Measurements from ENCODE around the gene HAUS8. TPM values are rescaled to one million over a fixed set of nuclear protein-coding genes. Genes with fewer than 3 reads are reported as not detected.
"Not testable (repeated sequence)": the region's sequence is repeated elsewhere in the genome, so short reads cannot be mapped to it uniquely, and the experiment has no call there.

The HAUS8 gene
- polyA plus RNA-seq, 1 donor, result 9.1 TPM

DNA sequence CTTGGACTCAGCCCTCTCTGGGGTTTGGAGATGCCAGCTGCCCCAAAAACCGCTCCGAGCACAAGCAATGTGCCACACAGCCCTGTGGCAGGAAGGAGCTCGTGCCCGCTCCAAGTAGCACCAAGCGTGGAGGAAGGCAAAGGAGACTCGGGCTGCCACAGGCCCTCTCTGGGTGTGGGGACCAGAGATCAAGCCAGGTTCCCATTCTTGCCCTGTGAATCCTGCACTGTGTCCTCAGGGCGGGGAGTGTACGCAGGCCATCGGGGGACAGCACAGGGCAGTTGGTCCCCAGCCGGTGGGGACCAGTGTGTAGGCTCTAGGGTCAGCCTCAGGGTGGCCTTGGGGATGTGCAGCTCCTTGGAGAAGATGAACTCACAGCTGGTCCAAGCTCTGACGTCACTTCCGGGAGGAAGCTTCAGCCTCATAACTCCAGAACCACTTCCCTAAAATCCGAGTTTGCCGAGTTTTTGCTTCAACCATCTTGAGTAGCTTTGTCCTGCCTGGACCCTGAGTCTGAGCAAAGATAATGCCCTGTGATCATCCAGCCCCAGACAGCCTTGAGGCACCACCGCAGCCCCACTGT is 39.3 kb downstream of the HAUS8 start:
- DNase-seq (ENCODE audit: low read depth), result no peak

DNA sequence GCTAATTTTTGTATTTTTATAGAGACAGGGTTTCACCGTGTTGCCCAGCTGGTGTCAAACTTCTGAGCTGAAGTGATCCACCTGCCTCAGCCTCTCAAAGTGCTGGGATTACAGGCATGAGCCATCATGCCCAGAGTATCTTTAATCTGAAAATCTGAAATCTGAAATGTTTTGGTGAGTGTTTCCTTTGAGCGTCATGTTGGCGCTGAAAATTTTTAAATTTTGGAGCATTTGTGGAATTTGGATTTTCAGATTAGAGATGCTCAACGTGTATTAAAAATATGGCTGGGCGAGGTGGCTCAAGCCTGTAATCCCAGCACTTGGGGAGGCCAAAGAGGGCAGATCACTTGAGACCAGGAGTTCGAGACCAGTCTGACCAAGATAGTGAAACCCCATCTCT is 43.5 kb downstream of the HAUS8 start:
- DNase-seq (ENCODE audit: low read depth), result no peak

DNA sequence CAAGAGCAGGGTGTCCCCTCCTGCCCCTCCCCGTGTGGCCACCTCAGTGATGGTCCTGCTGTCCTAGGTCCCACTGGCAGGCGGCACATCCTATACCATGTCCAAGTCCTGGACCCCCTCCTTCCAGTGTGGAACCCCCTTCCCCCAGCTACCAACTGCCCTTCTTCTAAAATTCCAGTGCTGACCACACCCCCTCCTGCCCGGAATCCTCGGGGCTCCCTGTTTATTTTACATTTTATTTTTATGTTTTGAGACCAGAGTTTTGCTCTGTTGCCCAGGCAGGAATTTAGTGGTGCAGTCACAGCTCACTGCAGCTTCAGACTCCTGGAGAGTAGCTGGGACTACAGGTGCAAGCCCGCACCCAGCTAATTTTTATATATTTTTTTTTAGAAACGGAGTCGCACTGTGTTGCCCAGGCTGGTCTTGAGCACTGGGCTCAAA is 47.7 kb downstream of the HAUS8 start:
- no peak for DNase-seq (ENCODE audit: low read depth)

DNA sequence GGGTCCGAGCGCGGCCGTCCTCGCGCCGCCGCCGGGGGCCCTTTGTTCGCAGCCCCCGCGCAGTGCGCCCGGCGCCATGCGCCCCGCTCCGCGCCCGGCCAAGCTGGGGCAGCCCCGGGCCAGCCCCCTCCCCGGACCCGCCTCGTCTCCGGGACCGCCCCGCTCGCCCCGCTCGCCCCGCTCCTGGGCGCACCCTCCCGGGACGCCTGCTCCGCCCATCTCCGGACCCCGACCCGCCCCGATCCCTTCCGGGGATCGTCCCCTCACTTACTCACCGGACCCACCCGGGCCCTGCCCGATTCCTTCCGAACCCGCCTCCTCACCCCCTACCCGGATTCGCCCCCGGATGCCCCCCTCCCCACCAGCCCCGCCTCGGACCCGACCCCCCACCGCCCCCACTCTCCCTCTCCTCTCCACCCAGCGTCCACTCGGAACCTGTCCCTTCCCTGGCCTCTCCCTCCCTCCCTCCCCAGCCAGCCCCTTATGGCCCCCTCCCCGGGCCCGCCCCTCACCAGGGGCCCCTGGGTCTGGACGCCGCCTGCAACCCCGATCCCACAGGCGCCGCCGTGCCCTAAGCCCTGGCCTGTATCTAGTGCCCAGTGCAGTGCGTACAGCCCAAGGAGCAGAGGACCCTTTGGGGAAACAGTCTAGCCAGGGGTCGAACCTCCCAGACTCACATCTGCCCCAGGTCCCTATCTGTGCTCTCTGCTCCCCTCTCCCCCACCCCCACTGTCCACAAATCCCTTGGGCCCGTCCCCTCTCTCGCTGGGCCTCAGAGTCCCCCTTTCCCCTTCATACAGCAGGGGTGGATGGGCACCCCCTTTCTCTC is 48.3 kb downstream of the HAUS8 start, which contains the start of gene CPAMD8:
CPAMD8 (minus strand) TSS at position 105 of the 829 bp plus-strand sequence. CDS start 168 bp downstream, outside the sequence.
- DNase-seq (ENCODE audit: low read depth), result no peak

DNA sequence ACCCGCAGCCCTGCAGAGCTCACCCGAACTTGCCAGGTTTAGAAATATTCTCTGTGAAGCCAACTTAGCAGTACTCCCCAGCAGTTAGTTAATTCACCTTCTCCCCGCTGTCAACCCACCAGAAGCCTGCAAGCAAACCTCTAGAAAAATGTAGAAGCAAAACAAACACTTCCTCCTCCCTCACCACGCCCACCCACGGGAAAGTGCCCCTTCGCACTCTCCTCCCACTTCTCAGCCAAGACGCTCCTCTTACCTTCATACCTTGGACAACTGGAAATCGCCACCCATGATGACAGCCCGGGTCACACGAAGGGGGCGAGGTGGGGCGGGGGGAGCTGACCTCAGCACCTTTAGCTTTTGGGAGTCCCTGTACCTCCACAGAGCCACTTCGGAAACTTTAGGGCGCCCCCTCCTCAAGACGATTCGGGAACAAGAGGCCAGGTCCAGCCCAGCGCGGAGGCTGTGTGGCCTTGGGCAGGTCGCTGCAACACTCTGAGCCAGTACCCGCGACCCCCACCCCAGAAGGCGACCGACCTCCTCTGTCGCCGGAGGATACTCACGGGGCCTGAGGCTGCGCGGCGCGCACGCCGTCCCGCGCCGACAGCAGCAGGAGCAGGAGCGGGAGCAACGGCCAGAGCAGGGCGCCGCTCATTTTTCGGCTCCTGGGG is 49.1 kb downstream of the HAUS8 start:
- no peak for DNase-seq (ENCODE audit: low read depth)

DNA sequence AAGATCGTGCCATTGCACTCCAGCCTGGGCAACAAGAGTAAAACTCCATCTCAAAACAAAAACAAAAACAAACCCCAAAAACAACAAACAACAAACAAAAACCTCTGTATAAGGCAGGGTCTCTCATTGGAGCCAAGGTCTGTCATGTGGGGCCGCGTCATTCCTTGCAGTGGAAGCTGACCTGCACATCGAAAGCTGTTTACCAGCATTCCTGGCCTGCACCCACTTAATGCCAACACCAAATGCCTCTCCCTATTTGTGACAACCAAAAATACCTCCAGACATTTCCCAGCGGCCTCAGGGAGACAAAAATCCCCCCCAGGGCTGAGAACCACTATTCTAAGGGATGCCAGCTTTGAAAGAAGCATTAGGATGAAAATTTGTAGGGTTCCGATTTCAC is 49.9 kb downstream of the HAUS8 start:
- DNase-seq (ENCODE audit: low read depth), result no peak

DNA sequence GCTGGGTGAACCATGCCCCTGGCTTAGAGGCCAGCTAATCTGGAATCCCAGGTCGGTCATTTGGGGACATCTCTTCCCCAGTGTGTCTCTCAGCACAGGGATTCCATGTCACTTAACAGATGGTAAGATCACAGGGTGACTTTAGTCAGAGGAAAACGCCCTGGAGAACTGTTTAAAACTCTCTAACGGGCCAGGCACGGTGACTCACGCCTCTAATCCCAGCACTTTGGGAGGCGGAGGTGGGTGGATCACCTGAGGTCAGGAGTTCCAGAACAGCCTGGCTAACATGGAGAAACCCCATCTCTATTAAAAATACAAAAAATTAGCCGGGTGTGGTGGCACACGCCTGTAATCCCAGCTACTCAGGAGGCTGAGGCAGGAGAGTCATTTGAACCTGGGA is 50.3 kb downstream of the HAUS8 start:
- not testable (repeated sequence) for DNase-seq (ENCODE audit: low read depth)

DNA sequence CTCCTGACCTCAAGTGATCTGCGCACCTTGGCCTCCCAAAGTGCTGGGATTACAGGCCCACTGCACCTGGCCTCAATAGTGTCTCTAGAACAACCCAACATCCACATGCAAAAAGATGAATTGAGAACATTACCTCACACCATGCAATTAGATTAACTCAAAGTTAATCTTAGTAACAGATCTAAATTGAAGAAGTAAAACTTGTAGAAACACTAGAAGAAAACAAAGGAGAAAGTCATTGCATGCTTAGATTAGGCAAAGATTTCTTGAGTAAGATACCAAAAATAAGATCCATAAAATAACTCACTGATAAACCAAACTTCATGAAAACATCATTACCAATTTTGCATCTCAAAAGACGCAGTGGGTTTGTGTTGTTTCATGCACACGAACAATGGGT is 51.4 kb downstream of the HAUS8 start:
- DNase-seq (ENCODE audit: low read depth), result no peak

DNA sequence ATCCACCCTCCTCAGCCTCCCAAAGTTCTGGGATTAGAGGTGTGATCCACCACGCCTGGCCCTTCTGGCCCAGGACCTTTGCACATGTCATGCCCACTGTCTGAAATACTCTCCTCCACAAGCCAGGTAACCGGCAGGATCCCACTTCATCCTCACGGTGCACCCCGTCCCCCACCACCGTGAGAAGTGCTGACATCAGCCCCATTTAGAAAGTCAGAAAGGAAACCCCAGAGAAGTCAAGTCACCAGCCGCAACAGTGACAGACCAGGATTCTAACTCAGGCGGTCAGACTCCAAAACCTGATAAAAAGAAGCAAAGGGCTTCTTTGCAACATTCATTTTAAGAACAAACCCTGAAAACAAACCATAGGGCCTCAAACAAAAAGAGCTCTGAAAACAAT is 52.5 kb downstream of the HAUS8 start:
- no peak for DNase-seq (ENCODE audit: low read depth)

DNA sequence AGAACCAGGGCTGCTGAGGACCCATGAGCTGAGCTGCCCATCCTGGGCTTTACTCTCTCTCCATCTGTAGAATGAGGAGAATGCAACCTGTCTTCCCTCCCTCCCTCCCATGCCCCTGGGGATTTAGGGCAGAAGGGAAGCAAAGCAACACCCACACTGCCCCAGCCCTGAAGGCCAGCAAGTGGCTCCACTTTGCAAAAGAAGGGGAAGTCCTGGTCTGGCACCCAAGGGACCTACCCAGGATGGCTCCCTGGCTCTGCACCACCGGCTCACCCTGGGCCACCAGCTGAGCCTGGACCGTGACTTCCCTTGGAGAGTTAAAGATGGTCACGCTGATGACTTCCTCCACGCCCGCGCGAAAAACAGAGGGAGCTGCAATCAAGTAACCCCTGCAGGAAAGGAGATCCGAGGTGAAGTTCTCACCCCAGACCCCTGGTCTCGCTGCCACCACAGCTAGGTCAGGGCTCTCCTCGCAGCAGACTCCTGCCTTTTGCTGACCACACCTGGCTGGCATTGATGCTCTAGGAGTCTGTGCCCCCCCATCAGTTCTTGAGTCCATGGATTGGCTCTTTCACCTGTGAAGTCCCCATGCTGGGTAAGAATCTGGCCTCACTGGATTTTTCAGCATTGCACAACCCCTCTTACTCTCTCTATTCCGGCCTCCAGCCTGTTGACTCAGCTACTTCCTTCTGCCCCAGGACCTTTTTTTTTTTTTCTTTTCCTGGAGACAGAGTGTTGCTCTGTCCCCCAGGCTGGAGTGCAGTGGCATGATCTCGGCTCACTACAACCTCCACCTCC is 53.3 kb downstream of the HAUS8 start:
- no peak for DNase-seq (ENCODE audit: low read depth)

DNA sequence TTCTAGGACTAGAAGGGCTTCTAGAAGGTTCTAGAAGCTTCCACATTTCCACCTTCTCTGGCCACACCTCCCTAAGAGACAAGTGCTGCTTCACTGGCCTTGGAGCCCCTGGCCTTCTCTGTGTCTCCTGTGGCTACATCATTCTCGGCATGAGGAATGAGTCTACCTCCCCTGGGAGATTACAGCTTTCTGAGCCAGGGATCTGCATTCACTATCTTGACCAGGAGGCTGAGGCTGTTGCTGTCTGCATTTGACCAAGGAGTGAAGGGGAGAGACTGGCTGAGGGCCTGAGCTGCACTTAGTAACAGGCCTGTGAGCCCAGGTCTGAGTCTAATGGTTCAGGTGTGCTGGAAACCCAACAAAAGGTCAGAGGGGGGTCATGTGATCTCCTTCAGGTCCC is 53.9 kb downstream of the HAUS8 start:
- no peak for DNase-seq (ENCODE audit: low read depth)

DNA sequence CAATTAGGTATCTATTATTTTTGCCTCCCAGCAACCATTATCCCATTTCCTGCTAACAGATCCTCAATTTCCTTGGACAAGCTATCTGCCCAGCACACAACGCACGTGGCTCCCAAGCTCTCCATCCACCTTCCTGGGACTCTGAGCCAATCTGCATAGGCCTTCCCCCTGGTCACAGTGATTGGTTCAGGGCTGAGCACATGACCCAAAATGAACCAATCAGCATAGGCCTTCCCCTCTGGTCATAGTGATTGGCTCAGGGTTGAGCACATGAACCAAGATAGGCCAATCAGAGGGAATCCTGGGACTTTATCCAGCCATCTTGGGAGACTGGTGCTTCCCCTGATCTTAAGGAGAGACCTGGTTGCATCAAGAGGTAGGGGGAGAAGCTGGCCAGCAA is 54.4 kb downstream of the HAUS8 start:
- no peak for DNase-seq (ENCODE audit: low read depth)

DNA sequence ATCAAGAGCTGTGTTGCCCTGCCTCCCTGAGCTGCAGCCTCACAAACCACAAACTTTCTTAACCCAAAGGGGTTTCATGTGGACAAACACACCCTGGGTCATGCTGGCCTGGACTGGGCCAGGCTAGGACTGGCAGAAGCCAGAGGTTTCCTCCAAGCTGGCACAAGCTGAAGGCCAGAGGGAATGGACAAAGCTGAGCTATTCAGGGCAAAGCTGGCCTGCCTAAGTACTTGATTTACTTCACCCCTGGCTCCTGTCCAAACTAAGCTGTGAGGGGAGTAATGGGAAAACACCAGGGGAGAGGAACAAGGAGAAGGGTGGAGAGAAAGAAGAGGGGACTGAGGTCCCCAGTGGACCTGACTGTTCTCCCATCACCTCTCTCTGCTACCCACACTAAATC is 54.9 kb downstream of the HAUS8 start:
- DNase-seq (ENCODE audit: low read depth), result no peak

DNA sequence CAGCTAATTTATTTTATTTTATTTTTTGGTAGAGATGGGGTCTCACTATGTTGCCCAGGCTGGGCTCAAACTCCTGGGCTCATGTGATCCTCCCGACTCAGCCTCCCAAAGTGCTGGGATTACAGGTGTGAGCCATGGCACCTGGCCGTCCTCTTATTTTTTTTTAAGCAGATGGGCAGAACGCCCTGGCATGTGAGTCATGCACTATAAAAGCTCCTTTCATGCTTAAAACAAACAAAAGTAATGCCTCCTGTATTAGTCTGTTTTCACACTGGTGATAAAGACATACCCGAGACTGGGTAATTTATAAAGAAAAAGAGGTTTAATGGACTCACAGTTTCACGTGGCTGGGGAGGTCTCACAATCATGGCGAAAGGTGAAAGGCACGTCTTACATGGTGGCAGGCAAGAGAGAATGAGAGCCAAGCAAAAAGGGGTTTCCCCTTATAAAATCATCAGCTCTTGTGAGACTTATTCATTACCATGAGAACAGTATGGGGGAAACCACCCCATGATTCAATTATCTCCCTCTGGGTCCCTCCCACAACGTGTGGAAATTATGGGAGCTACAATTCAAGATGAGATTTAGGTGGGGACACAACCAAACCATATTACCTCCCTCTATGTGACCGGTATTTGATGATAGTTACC is 60.9 kb downstream of the HAUS8 start:
- DNase-seq (ENCODE audit: low read depth), result not testable (repeated sequence)

DNA sequence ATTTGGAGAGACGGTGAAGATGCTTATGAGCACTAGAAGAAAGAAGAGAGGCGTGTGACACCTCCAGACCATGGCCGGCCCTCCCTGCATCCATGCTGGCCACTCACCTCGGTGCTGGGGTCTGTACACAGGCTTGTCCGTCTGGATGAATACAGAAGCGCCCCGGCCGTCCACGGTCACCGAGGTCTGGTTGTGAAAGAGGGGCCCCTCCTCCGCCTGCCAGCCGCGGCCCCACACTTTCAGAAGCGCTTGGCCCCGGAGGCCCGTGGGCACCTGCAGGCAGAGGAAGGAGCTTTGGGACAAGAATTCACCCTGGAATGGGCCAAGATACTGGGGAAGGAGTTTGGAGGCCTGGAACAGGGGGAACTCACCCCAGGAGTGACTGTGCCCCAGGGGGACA is 63.8 kb downstream of the HAUS8 start:
- DNase-seq (ENCODE audit: low read depth), result no peak

DNA sequence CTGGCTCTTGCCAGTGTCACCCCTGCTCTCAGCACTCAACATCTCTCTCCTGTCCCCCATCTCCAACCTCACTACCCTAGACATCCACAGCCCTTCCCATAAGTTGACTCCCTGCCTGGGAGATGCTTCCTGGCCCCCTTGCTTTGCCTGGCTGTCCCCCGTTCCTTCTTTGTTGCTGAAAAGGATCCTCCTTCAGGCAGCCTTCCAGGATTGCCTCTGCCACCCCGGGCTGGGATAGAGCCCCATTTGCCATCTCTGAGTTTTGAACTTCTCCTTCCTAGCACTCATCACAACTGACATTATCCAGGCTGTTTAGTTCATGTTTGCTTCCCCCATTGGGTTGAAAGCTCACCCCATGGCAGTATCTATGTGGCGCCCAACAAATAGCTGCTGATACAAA is 68.7 kb downstream of the HAUS8 start:
- DNase-seq (ENCODE audit: low read depth), result no peak

DNA sequence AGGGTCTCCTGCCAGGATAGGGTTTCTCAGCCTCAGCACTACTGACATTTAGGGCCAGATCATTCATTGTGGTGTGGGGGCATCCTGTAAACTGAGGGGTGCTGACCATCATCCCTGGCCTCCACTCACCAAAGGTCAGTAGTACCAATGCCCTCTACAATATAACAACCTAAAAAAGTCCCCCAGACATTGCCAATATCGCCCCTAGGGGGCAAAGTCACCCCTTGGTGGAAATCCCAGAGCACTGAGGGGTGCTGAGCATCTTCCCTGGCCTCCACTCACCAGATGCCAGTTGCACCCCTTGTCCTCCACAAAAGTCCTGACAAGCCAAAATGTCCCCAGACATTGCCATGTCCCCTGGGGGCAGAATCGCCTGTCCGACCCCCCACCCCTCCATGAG is 70.3 kb downstream of the HAUS8 start:
- no peak for DNase-seq (ENCODE audit: low read depth)

DNA sequence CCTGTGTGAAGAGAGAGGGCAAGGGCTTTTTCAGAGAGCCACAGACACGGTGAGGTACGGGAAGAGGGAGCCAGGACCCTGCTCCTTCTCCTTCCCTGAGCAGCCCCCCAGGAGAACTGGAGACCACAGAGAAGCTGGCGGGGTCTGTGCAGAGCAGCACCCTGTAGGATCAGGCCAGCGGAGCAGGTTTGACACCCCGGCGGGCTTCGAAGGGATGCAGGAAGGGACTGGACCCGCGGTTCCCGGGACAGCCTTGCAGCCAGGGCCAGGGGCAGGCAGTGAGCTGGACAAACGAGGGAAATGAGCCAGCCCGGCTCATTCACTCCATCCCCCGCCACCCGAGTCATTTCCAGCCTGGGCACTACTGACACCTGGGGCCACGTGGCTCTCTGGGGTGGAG is 70.9 kb downstream of the HAUS8 start:
- no peak for DNase-seq (ENCODE audit: low read depth)

DNA sequence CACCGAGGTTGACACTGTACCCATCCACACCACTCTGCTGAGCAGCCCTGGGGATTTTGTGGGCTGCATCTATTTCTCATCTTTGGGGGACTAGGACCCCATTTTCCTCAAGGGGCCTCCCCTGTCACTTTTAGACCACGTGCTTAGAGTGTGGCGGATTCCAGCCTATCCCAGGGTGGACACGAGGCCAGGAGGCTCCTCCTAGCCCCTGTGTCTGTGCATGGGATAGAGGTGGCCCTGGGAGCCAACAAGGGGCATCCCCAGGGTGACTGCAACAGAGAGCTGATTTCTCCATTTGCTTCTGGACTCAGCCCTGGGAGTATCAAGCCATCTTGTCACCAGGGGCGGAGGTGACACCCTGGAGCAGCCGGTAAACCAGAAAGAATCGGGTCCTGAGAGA is 72.8 kb downstream of the HAUS8 start:
- DNase-seq (ENCODE audit: low read depth), result no peak

DNA sequence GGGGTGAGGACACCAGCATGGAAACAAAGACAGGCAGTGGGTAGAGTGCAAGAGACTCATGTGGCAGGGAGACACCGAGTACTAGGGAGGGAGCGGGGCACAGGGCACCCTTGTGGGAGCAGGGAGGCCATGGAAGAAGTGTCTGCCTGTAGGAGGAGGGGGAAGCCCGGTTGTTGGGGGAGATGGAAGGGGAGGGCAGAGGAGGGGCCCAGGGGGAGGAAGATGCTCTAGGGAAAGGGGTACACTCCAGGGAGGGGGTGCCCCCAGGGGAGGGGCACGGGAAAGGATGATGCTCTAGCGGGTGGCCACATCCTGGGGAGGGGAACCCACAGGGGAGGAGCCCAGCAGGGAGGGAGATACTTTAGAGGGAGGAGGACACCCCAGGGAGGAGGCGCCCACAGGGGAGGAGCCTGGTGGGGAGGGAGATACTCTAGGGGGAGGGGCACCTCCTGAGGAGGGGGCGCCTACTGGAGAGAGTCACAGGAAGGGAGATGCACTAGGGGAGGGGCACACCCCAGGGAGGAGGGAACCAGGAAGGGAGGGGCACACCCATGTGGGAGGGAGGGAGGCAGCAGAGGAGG is 73.6 kb downstream of the HAUS8 start:
- DNase-seq (ENCODE audit: low read depth), result no peak
